Left ventricle myocardium inferior (tissue), 1 donor: ENCODE measurements around the gene CALN1. TPM values are rescaled to one million over a fixed set of nuclear protein-coding genes. Genes with fewer than 3 reads are reported as not detected.

Source experiments
- DNase-seq: peaks from one replicate; pipeline ENCODE4 v3.0.0-alpha.2; 2020
- H3K27ac ChIP-seq: fragments of 200-600 bp; replicated peaks from 2 replicates; pipeline ENCODE4 v1.8.0; 2021
- H3K27me3 ChIP-seq: fragments of 200-600 bp; 2 replicates; pipeline ENCODE4 v1.8.0; 2021; ENCODE audit warnings: low read depth
- H3K36me3 ChIP-seq: fragments of 200-600 bp; 2 replicates; pipeline ENCODE4 v1.8.0; 2021
- H3K4me1 ChIP-seq: fragments of 200-600 bp; 2 replicates; pipeline ENCODE4 v1.8.0; 2021
- H3K4me3 ChIP-seq: fragments of 200-600 bp; 2 replicates; pipeline ENCODE4 v1.8.0; 2021; ENCODE audit warnings: mild to moderate bottlenecking, moderate library complexity
- H3K9me3 ChIP-seq: fragments of 200-600 bp; replicated peaks from 2 replicates; pipeline ENCODE4 v1.8.0; 2021
- CTCF ChIP-seq: fragments of 200-600 bp; IDR thresholded peaks from 2 replicates; pipeline ENCODE4 v1.8.0; 2021; ENCODE audit warnings: antibody characterized with exemption, mild to moderate bottlenecking, borderline replicate concordance
- intact Hi-C: fragments of 100-400 bp; cut with micrococcal nuclease; formaldehyde crosslinking; loops from one replicate; pipeline ENCODE4 v1.11.0; 2022
- total RNA-seq: library from RNA; stranded (reverse); fragmentation: NEBNext Ultra II Directional; extraction: Animal tissue kit (Norgen Biotek cat#: 25700); gene quantifications from one replicate; pipeline ENCODE4 v1.2.1, GENCODE V29; 2021
- donor health status: DM: no; HTN: yes; CAD: no; lungs with severe emphysema.

CALN1 gene
- total RNA-seq, 1 donor from 2014 or later: not detected

- H3K4me1 ChIP-seq: no peaks in the 10 kb centered on the region
- DNase-seq: no peak
- no peak for TF ChIP-seq CTCF
- no peak overlapping the region for H3K4me3 ChIP-seq
- intact Hi-C loops: no loop called here
- no peak overlapping the region for H3K27ac ChIP-seq
- peaks cover 13% of the 10 kb centered on the region for H3K27me3 ChIP-seq
- no peaks in the 10 kb centered on the region for H3K36me3 ChIP-seq
- peaks cover 9% of the 10 kb centered on the region for H3K9me3 ChIP-seq
Observed at GRCh38 chr7:72127136-72127535, 285.0 kb downstream of the CALN1 start.

- Histone ChIP-seq H3K27ac (no peak overlapping the region), H3K36me3 (no peaks in the 10 kb centered on the region), H3K4me1 (no peaks in the 10 kb centered on the region), H3K4me3 (no peak overlapping the region), H3K9me3 (no peaks in the 10 kb centered on the region), H3K27me3 (peaks cover 13% of the 10 kb centered on the region)
- no peak for DNase-seq
- intact Hi-C loops: no loop called here
- no peak for TF ChIP-seq CTCF
Observed at GRCh38 chr7:72123913-72124312, 288.2 kb downstream of the CALN1 start.

GRCh38 chr7:72118366-72118765 is 293.8 kb downstream of the CALN1 start:
- no peak for DNase-seq
- Histone ChIP-seq H3K4me3 (no peak overlapping the region), H3K27me3 (no peaks in the 10 kb centered on the region), H3K27ac (no peak overlapping the region), H3K9me3 (no peaks in the 10 kb centered on the region), H3K36me3 (no peaks in the 10 kb centered on the region), H3K4me1 (no peaks in the 10 kb centered on the region)
- intact Hi-C loops: no loop called here
- no peak for TF ChIP-seq CTCF

GRCh38 chr7:72114129-72114528 is 298.0 kb downstream of the CALN1 start:
- no peak for DNase-seq
- Histone ChIP-seq H3K27me3 (no peaks in the 10 kb centered on the region), H3K4me3 (no peak overlapping the region), H3K36me3 (no peaks in the 10 kb centered on the region), H3K4me1 (no peaks in the 10 kb centered on the region), H3K27ac (no peak overlapping the region), H3K9me3 (peaks cover under 1% of the 10 kb centered on the region)
- intact Hi-C loops: no loop called here
- TF ChIP-seq CTCF: no peak

- no peak overlapping the region for H3K4me3 ChIP-seq
- no peak for DNase-seq
- no peaks in the 10 kb centered on the region for H3K27me3 ChIP-seq
- H3K4me1 ChIP-seq: no peaks in the 10 kb centered on the region
- H3K9me3 ChIP-seq: peaks cover 12% of the 10 kb centered on the region
- no peaks in the 10 kb centered on the region for H3K36me3 ChIP-seq
- no peak for TF ChIP-seq CTCF
- intact Hi-C loops: no loop called here
- no peak overlapping the region for H3K27ac ChIP-seq
Observed at GRCh38 chr7:72112992-72113391, 299.1 kb downstream of the CALN1 start.

- no peaks in the 10 kb centered on the region for H3K36me3 ChIP-seq
Observed at GRCh38 chr7:72112530-72112929, 299.6 kb downstream of the CALN1 start.

More at GRCh38 chr7:72112530-72112929, 299.6 kb downstream of the CALN1 start:
- no peak for DNase-seq
- intact Hi-C loops: no loop called here
- Histone ChIP-seq H3K9me3 (peaks cover 17% of the 10 kb centered on the region), H3K4me3 (no peak overlapping the region), H3K4me1 (no peaks in the 10 kb centered on the region), H3K27me3 (no peaks in the 10 kb centered on the region), H3K27ac (no peak overlapping the region)
- no peak for TF ChIP-seq CTCF
